Glutamatergic neuron (in vitro differentiated cells): ENCODE data around the gene SYNJ2. TPM values are rescaled to one million over a fixed set of nuclear protein-coding genes. Genes with fewer than 3 reads are reported as not detected.

ENCODE experiments used
- DNase-seq: peaks from one replicate; pipeline ENCODE4 v3.0.0; 2022
- H3K27ac Mint-ChIP-seq: one replicate; pipeline ENCODE4 v1.8.0; 2020; ENCODE audit warnings: mild to moderate bottlenecking, mixed read lengths, inconsistent platforms; ENCODE audit not compliant: unreplicated experiment
- H3K27me3 Mint-ChIP-seq: one replicate; pipeline ENCODE4 v1.8.0; 2020; ENCODE audit warnings: mild to moderate bottlenecking, moderate library complexity, mixed read lengths, inconsistent platforms; ENCODE audit not compliant: unreplicated experiment
- H3K36me3 Mint-ChIP-seq: one replicate; pipeline ENCODE4 v1.8.0; 2020; ENCODE audit warnings: mild to moderate bottlenecking, mixed read lengths, inconsistent platforms; ENCODE audit not compliant: unreplicated experiment
- H3K4me1 Mint-ChIP-seq: one replicate; pipeline ENCODE4 v1.8.0; 2020; ENCODE audit warnings: mild to moderate bottlenecking, low read depth, mixed read lengths, inconsistent platforms; ENCODE audit not compliant: unreplicated experiment
- H3K4me3 Mint-ChIP-seq: one replicate; pipeline ENCODE4 v1.8.0; 2020; ENCODE audit warnings: mild to moderate bottlenecking, mixed read lengths, inconsistent platforms; ENCODE audit not compliant: unreplicated experiment
- H3K9me3 Mint-ChIP-seq: one replicate; pipeline ENCODE4 v1.8.0; 2020; ENCODE audit warnings: mild to moderate bottlenecking, moderate library complexity, mixed read lengths, inconsistent platforms; ENCODE audit not compliant: unreplicated experiment
- total RNA-seq: library from RNA; stranded (reverse); fragmentation: NEBNext Ultra II Directional; extraction: Animal tissue kit (Norgen Biotek cat#: 25700); gene quantifications from one replicate; pipeline ENCODE4 v1.2.1, GENCODE V29; 2021; ENCODE audit not compliant: unreplicated experiment
- TF ChIP-seq, protein P1 (sequence below): fragments of 200-600 bp; sonication (generic); IDR thresholded peaks from one replicate; pipeline ENCODE4 v1.5.0; 2021; ENCODE audit not compliant: partially characterized antibody, unreplicated experiment

SYNJ2 gene
- total RNA-seq, 1 donor from 2014 or later, result 2.4 TPM

DNA sequence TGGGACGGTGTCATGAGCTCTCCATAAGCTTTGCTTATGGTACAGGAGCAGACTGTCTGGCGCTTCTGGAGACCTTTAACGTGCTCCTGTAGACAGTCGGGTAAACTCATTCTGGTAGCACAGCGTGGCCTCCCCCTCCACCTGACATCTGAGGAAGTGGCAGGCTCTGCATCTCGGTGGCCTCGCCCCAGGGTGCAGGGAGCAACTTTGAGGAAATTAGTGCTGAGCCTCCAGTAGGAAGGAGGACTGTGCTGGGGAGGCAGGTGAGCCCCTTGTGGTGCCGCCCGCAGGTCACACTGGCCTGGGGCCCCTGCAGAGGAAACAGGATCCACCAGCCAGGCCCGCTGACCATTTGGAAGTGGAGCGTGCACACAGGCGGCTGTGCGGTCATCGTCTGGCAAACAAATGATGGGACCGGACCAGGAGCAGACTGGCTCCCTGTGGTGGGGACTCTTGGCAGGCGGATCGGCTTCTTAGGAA is 57.9 kb downstream of the SYNJ2 start:
- peaks cover 4% of the 10 kb centered on the region for H3K36me3 Mint-ChIP-seq
- TF ChIP-seq, protein P1, sequence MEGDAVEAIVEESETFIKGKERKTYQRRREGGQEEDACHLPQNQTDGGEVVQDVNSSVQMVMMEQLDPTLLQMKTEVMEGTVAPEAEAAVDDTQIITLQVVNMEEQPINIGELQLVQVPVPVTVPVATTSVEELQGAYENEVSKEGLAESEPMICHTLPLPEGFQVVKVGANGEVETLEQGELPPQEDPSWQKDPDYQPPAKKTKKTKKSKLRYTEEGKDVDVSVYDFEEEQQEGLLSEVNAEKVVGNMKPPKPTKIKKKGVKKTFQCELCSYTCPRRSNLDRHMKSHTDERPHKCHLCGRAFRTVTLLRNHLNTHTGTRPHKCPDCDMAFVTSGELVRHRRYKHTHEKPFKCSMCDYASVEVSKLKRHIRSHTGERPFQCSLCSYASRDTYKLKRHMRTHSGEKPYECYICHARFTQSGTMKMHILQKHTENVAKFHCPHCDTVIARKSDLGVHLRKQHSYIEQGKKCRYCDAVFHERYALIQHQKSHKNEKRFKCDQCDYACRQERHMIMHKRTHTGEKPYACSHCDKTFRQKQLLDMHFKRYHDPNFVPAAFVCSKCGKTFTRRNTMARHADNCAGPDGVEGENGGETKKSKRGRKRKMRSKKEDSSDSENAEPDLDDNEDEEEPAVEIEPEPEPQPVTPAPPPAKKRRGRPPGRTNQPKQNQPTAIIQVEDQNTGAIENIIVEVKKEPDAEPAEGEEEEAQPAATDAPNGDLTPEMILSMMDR, result no peak
- H3K9me3 Mint-ChIP-seq, result peaks cover 4% of the 10 kb centered on the region
- peaks cover 8% of the 10 kb centered on the region for H3K27me3 Mint-ChIP-seq
- no peak overlapping the region for H3K27ac Mint-ChIP-seq
- peaks cover 13% of the 10 kb centered on the region for H3K4me1 Mint-ChIP-seq
- H3K4me3 Mint-ChIP-seq, result no peak overlapping the region
- DNase-seq, result no peak

DNA sequence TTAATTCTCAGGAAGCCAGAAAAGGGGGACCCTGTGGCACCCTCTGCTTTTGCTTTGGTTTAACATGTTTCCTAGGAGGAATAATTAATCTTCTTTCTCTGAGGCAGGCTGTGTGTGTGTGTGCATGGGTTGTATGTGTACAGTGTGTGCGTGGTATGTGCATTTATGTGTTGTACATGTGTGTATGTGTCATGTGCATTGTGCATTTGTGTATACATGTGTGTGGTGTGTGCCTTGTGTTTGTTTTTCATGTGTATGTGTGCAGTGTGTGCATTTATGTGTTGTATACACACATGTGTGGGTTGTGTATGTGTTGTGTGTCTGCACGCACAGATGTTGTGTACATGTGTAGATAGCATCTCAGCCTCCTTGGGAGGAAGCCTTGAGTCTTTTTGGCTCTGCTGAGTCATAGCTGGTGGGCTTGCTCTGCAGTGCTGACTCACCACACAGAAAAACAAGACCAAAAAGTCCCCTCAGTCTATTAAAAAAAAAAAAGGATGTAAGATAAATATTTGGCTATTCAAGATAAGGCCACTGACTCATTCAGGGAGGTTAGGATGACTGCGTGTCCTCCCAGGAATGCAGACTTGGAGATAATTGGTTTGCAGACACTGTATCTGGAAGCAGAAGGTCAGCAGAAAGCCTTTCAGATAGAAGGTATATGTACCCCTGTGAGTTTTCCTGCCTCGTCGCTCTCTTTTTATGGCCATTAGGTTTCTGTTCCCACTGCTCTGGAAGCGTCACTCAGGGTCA is 58.6 kb downstream of the SYNJ2 start:
- Mint-ChIP-seq H3K27me3 (peaks cover 8% of the 10 kb centered on the region), H3K27ac (no peak overlapping the region), H3K36me3 (peaks cover 3% of the 10 kb centered on the region), H3K4me3 (no peak overlapping the region), H3K9me3 (peaks cover 4% of the 10 kb centered on the region), H3K4me1 (peaks cover 13% of the 10 kb centered on the region)
- TF ChIP-seq, protein P1, result no peak
- DNase-seq, result no peak

DNA sequence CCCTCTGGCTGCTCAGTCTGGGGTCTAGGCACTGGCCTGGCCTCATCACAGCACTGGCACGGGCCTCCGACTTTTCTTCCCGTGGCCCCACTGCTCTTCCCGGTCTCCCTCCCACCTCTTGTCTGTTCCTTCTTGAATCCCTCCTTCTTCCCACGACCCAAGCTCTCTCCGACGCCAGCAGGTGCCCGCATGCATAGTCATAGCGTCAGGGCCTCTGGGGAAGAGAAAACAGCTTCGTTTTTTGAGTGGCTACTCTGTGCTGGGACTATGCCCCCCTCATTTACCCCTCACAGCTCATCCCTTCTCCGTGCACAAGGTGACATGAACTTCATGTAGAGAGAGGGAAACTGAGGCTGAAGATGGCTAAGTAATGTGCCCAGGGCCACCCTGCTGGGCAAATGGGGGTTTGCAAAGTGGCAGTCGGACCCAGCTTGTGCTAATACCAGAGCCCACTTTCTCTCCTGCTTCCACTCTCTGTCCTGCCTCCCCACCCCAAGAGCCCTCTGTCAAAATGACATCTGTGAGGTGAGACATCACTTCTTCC is 59.2 kb downstream of the SYNJ2 start:
- Mint-ChIP-seq H3K9me3 (peaks cover 4% of the 10 kb centered on the region), H3K27me3 (peaks cover 8% of the 10 kb centered on the region), H3K4me3 (no peak overlapping the region), H3K36me3 (no peaks in the 10 kb centered on the region), H3K4me1 (peaks cover 13% of the 10 kb centered on the region), H3K27ac (no peak overlapping the region)
- DNase-seq, result no peak
- TF ChIP-seq, protein P1, result no peak

DNA sequence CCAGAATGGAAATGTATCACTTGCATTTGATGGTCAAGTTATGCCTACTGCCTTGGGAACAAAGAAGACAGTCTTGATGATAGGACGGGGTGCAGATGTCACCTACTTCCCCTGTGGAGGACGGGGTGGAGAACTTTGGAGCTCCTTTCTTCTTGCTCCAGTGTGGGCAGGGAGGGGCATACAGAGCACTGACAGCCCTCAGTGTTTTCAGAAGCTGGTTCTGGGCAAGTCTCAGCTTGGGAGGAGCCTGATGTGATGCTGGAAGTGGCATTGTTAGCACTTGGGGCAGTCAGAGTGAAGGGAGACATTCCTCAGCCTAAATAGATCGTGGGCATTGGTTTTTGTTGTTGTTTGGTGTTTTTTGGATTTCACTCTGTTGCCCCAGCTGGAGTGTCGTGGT is 59.7 kb downstream of the SYNJ2 start:
- peaks cover 4% of the 10 kb centered on the region for H3K9me3 Mint-ChIP-seq
- H3K27ac Mint-ChIP-seq, result no peak overlapping the region
- TF ChIP-seq, protein P1, result no peak
- H3K4me3 Mint-ChIP-seq, result no peak overlapping the region
- DNase-seq, result no peak
- H3K36me3 Mint-ChIP-seq, result no peaks in the 10 kb centered on the region
- peaks cover 8% of the 10 kb centered on the region for H3K27me3 Mint-ChIP-seq
- H3K4me1 Mint-ChIP-seq, result peaks cover 13% of the 10 kb centered on the region

DNA sequence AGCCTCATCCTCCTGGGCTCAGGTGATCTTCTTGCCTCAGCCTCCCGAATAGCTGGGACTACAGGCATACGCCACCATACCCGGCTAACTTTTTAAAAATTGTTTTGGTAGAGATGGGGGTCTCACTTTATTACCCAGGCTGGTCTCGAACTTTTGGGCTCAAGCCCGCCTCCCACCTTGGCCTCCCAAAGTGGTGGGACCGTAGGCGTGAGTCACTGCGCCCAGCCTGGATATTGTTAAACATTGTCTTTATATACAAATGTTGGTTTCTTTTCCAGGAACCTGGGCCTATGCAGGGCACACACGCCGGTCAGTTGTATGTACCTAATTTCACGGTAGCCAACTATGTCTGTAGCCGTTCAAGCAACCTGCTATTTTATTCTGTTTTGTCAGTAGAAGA is 60.1 kb downstream of the SYNJ2 start:
- H3K36me3 Mint-ChIP-seq, result no peaks in the 10 kb centered on the region
- peaks cover 4% of the 10 kb centered on the region for H3K9me3 Mint-ChIP-seq
- H3K27me3 Mint-ChIP-seq, result peaks cover 8% of the 10 kb centered on the region
- DNase-seq, result no peak
- H3K4me3 Mint-ChIP-seq, result no peak overlapping the region
- peaks cover 13% of the 10 kb centered on the region for H3K4me1 Mint-ChIP-seq
- TF ChIP-seq, protein P1, result no peak
- H3K27ac Mint-ChIP-seq, result no peak overlapping the region
